HepG2 (cell line): ENCODE results near the gene CDH2. TPM values are rescaled to one million over a fixed set of nuclear protein-coding genes. Genes with fewer than 3 reads are reported as not detected.
A peak's percentile ranks its signal among the peaks of the same experiment; 100 is the strongest.

Source experiments
- EHMT2 ChIP-seq: fragments of 200-600 bp; sonication (generic); IDR thresholded peaks from 2 replicates; pipeline ENCODE4 v1.7.0; 2017; ENCODE audit warnings: antibody characterized with exemption, low read depth, low read length, borderline replicate concordance
- ELF3 ChIP-seq: IDR thresholded peaks from 2 replicates; pipeline ENCODE4 v1.6.1; 2016; ENCODE audit warnings: missing genetic modification reagents, missing compliant biosample characterization
- KLF16 ChIP-seq, 2 experiments: sonication (generic) in 1 of 2; formaldehyde crosslinking in 1 of 2; IDR thresholded peaks; 2 replicates each; pipeline versions ENCODE4 v1.6.1 to v1.8.0; 2016 to 2023; ENCODE audit warnings: missing genetic modification reagents in 2 of 2, missing compliant biosample characterization in 1 of 2
- SALL1 ChIP-seq: sonication (generic); formaldehyde crosslinking; IDR thresholded peaks from 2 replicates; pipeline ENCODE4 v1.8.0; 2022; ENCODE audit warnings: mild to moderate bottlenecking, missing genetic modification reagents
- STAT5B ChIP-seq: sonication (generic); formaldehyde crosslinking; IDR thresholded peaks from 2 replicates; pipeline ENCODE4 v1.4.0; 2020; ENCODE audit warnings: missing genetic modification reagents
- THAP11 ChIP-seq: IDR thresholded peaks from 2 replicates; pipeline ENCODE4 v1.6.1; 2016; ENCODE audit warnings: missing biosample characterization, missing genetic modification reagents
- XBP1 ChIP-seq: sonication (generic); formaldehyde crosslinking; IDR thresholded peaks from 2 replicates; pipeline ENCODE4 v1.5.0; 2020; ENCODE audit warnings: missing genetic modification reagents
- ZNF335 ChIP-seq: sonication (generic); formaldehyde crosslinking; IDR thresholded peaks from 2 replicates; pipeline ENCODE4 v1.4.0; 2020; ENCODE audit warnings: missing genetic modification reagents
- polyA plus RNA-seq, 8 experiments: library from polyadenylated mRNA; depleted of rRNA in 3 of 8; stranded (reverse) in 7 of 8; unstranded in 1 of 8; fragments of >200 nt; fragmentation: Illumina TruSeq in 4 of 8; extraction: Trizol in 4 of 8; gene quantifications; 2 replicates each; pipeline versions ENCODE4 v1.2.1 to v1.2.3, GENCODE V29; 2011 to 2016; ENCODE audit warnings: low read depth in 4 of 8, missing spikeins in 1 of 8, mixed read lengths in 1 of 8; ENCODE audit not compliant: insufficient read depth in 1 of 8
- total RNA-seq, 5 experiments: library from RNA; depleted of rRNA; stranded (reverse); fragments of >200 nt; fragmentation: Illumina TruSeq; extraction: Trizol; gene quantifications; 2 replicates each; pipeline ENCODE4 v1.2.3, GENCODE V29; 2016; ENCODE audit warnings: low read depth in 1 of 5
- TF ChIP-seq, protein P1 (sequence below): sonication (generic); formaldehyde crosslinking; IDR thresholded peaks from 2 replicates; pipeline ENCODE4 v1.4.0; 2020; ENCODE audit warnings: missing genetic modification reagents
- TF ChIP-seq, protein P2 (sequence below): sonication (generic); formaldehyde crosslinking; IDR thresholded peaks from 2 replicates; pipeline ENCODE4 v1.9.0; 2021; ENCODE audit warnings: mild to moderate bottlenecking, missing genetic modification reagents
- TF ChIP-seq, protein P3 (sequence below): sonication (generic); formaldehyde crosslinking; conservative IDR thresholded peaks from 2 replicates; pipeline ENCODE4 v1.4.0; 2020; ENCODE audit warnings: missing genetic modification reagents

CDH2 gene
- total and polyA plus RNA-seq, 2 of the 13 experiments (the other 11 are each of a cell fraction or from before 2014, with no cell fraction given): 18.6 to 36.1 TPM

DNA sequence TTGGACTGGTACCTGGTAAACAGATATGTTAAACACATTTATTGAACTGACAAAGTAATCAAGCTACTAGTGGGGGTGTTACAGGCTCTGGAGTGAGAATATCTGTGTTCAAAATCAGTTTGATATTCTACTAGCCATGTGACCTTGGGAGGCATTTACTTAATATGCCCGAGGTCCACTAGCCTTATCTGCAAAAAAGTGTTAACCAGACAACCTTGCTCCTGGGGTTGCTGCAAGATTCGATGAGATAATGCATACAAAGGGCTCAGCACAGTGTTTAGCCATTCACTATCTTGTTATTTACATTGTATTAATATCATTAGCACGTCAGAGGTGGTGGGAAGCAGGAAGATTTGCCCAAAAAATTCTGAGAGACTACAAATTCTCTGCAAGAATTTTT, 103.3 kb downstream of the CDH2 start (continued):
- TF ChIP-seq, protein P1, sequence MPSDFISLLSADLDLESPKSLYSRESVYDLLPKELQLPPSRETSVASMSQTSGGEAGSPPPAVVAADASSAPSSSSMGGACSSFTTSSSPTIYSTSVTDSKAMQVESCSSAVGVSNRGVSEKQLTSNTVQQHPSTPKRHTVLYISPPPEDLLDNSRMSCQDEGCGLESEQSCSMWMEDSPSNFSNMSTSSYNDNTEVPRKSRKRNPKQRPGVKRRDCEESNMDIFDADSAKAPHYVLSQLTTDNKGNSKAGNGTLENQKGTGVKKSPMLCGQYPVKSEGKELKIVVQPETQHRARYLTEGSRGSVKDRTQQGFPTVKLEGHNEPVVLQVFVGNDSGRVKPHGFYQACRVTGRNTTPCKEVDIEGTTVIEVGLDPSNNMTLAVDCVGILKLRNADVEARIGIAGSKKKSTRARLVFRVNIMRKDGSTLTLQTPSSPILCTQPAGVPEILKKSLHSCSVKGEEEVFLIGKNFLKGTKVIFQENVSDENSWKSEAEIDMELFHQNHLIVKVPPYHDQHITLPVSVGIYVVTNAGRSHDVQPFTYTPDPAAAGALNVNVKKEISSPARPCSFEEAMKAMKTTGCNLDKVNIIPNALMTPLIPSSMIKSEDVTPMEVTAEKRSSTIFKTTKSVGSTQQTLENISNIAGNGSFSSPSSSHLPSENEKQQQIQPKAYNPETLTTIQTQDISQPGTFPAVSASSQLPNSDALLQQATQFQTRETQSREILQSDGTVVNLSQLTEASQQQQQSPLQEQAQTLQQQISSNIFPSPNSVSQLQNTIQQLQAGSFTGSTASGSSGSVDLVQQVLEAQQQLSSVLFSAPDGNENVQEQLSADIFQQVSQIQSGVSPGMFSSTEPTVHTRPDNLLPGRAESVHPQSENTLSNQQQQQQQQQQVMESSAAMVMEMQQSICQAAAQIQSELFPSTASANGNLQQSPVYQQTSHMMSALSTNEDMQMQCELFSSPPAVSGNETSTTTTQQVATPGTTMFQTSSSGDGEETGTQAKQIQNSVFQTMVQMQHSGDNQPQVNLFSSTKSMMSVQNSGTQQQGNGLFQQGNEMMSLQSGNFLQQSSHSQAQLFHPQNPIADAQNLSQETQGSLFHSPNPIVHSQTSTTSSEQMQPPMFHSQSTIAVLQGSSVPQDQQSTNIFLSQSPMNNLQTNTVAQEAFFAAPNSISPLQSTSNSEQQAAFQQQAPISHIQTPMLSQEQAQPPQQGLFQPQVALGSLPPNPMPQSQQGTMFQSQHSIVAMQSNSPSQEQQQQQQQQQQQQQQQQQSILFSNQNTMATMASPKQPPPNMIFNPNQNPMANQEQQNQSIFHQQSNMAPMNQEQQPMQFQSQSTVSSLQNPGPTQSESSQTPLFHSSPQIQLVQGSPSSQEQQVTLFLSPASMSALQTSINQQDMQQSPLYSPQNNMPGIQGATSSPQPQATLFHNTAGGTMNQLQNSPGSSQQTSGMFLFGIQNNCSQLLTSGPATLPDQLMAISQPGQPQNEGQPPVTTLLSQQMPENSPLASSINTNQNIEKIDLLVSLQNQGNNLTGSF (CRISPR knock-in tag): no peak
- TF ChIP-seq THAP11: no peak
- TF ChIP-seq ZNF335 (CRISPR knock-in tag): no peak
- TF ChIP-seq KLF16 (CRISPR knock-in tag; IDR thresholded peaks at IDR 0.05): no peak
- TF ChIP-seq STAT5B: no peak
- TF ChIP-seq, protein P2, sequence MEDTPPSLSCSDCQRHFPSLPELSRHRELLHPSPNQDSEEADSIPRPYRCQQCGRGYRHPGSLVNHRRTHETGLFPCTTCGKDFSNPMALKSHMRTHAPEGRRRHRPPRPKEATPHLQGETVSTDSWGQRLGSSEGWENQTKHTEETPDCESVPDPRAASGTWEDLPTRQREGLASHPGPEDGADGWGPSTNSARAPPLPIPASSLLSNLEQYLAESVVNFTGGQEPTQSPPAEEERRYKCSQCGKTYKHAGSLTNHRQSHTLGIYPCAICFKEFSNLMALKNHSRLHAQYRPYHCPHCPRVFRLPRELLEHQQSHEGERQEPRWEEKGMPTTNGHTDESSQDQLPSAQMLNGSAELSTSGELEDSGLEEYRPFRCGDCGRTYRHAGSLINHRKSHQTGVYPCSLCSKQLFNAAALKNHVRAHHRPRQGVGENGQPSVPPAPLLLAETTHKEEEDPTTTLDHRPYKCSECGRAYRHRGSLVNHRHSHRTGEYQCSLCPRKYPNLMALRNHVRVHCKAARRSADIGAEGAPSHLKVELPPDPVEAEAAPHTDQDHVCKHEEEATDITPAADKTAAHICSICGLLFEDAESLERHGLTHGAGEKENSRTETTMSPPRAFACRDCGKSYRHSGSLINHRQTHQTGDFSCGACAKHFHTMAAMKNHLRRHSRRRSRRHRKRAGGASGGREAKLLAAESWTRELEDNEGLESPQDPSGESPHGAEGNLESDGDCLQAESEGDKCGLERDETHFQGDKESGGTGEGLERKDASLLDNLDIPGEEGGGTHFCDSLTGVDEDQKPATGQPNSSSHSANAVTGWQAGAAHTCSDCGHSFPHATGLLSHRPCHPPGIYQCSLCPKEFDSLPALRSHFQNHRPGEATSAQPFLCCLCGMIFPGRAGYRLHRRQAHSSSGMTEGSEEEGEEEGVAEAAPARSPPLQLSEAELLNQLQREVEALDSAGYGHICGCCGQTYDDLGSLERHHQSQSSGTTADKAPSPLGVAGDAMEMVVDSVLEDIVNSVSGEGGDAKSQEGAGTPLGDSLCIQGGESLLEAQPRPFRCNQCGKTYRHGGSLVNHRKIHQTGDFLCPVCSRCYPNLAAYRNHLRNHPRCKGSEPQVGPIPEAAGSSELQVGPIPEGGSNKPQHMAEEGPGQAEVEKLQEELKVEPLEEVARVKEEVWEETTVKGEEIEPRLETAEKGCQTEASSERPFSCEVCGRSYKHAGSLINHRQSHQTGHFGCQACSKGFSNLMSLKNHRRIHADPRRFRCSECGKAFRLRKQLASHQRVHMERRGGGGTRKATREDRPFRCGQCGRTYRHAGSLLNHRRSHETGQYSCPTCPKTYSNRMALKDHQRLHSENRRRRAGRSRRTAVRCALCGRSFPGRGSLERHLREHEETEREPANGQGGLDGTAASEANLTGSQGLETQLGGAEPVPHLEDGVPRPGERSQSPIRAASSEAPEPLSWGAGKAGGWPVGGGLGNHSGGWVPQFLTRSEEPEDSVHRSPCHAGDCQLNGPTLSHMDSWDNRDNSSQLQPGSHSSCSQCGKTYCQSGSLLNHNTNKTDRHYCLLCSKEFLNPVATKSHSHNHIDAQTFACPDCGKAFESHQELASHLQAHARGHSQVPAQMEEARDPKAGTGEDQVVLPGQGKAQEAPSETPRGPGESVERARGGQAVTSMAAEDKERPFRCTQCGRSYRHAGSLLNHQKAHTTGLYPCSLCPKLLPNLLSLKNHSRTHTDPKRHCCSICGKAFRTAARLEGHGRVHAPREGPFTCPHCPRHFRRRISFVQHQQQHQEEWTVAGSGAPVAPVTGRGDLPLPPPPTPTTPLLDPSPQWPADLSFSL (CRISPR knock-in tag): no peak
- TF ChIP-seq ELF3: no peak
- no peak for TF ChIP-seq EHMT2
- no peak for TF ChIP-seq XBP1
- TF ChIP-seq, protein P3, sequence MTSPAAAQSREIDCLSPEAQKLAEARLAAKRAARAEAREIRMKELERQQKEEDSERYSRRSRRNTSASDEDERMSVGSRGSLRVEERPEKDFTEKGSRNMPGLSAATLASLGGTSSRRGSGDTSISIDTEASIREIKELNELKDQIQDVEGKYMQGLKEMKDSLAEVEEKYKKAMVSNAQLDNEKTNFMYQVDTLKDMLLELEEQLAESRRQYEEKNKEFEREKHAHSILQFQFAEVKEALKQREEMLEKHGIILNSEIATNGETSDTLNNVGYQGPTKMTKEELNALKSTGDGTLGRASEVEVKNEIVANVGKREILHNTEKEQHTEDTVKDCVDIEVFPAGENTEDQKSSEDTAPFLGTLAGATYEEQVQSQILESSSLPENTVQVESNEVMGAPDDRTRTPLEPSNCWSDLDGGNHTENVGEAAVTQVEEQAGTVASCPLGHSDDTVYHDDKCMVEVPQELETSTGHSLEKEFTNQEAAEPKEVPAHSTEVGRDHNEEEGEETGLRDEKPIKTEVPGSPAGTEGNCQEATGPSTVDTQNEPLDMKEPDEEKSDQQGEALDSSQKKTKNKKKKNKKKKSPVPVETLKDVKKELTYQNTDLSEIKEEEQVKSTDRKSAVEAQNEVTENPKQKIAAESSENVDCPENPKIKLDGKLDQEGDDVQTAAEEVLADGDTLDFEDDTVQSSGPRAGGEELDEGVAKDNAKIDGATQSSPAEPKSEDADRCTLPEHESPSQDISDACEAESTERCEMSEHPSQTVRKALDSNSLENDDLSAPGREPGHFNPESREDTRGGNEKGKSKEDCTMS: no peak
- TF ChIP-seq SALL1 (CRISPR knock-in tag): peak; percentile 12; the same call in 1 of the 2 replicates
